Measurements from ENCODE around the gene OR6B2.
"Not testable (repeated sequence)": the region's sequence is repeated elsewhere in the genome, so short reads cannot be mapped to it uniquely, and the experiment has no call there.

The OR6B2 gene

GRCh38 chr2:240048237-240048636 lies 18.0 kb upstream of the OR6B2 start:
- Histone ChIP-seq H3K9me3 (ENCODE audit: insufficient read depth, low read length) (no peaks in the 10 kb centered on the region), H3K4me1 (ENCODE audit: low read length) (no peaks in the 10 kb centered on the region), H3K9ac (ENCODE audit: low read length) (no peak overlapping the region), H3K36me3 (replicated peaks; ENCODE audit: low read depth, low read length) (no peaks in the 10 kb centered on the region), H3K4me2 (ENCODE audit: low read length) (no peak overlapping the region), H2AFZ (ENCODE audit: low read depth, low read length) (no peak overlapping the region), H3K27me3 (ENCODE audit: low read depth, low read length) (peaks cover 7% of the 10 kb centered on the region; the same call in 1 of the 2 replicates), H3K79me2 (ENCODE audit: low read length) (no peaks in the 10 kb centered on the region), H4K20me1 (ENCODE audit: insufficient read depth, low read length) (no peaks in the 10 kb centered on the region), H3K4me3 (ENCODE audit: low read length) (no peak overlapping the region), H3K27ac (ENCODE audit: low read length) (no peak overlapping the region)
- no peak for TF ChIP-seq CTCF (IDR thresholded peaks at IDR 0.05; ENCODE audit: low read depth, low read length)
- TF ChIP-seq EZH2phosphoT487 (IDR thresholded peaks at IDR 0.05; ENCODE audit: low read depth): no peak

GRCh38 chr2:240045098-240045497 lies 14.9 kb upstream of the OR6B2 start:
- H2AFZ ChIP-seq (ENCODE audit: low read depth, low read length): no peak overlapping the region
- H3K36me3 ChIP-seq (replicated peaks; ENCODE audit: low read depth, low read length): no peaks in the 10 kb centered on the region
- H3K9me3 ChIP-seq (ENCODE audit: insufficient read depth, low read length): no peaks in the 10 kb centered on the region
- no peak overlapping the region for H3K27ac ChIP-seq (ENCODE audit: low read length)
- no peak overlapping the region for H3K4me3 ChIP-seq (ENCODE audit: low read length)
- H3K4me2 ChIP-seq (ENCODE audit: low read length): no peak overlapping the region
- no peaks in the 10 kb centered on the region for H3K4me1 ChIP-seq (ENCODE audit: low read length)
- H3K9ac ChIP-seq (ENCODE audit: low read length): no peak overlapping the region
- no peaks in the 10 kb centered on the region for H3K79me2 ChIP-seq (ENCODE audit: low read length)
- no peaks in the 10 kb centered on the region for H4K20me1 ChIP-seq (ENCODE audit: insufficient read depth, low read length)
- no peaks in the 10 kb centered on the region for H3K27me3 ChIP-seq (ENCODE audit: low read depth, low read length)
- TF ChIP-seq EZH2phosphoT487 (IDR thresholded peaks at IDR 0.05; ENCODE audit: low read depth): no peak
- no peak for TF ChIP-seq CTCF (IDR thresholded peaks at IDR 0.05; ENCODE audit: low read depth, low read length)

GRCh38 chr2:240044096-240044495 lies 13.9 kb upstream of the OR6B2 start:
- H3K9me3 ChIP-seq (ENCODE audit: insufficient read depth, low read length); H3K36me3 ChIP-seq (replicated peaks; ENCODE audit: low read depth, low read length); H3K27me3 ChIP-seq (ENCODE audit: low read depth, low read length); H3K4me2 ChIP-seq (ENCODE audit: low read length); H4K20me1 ChIP-seq (ENCODE audit: insufficient read depth, low read length); H3K9ac ChIP-seq (ENCODE audit: low read length); H3K4me3 ChIP-seq (ENCODE audit: low read length); H3K4me1 ChIP-seq (ENCODE audit: low read length); H3K27ac ChIP-seq (ENCODE audit: low read length); H3K79me2 ChIP-seq (ENCODE audit: low read length); H2AFZ ChIP-seq (ENCODE audit: low read depth, low read length): not testable (repeated sequence)

GRCh38 chr2:240043279-240043989 lies 13.2 kb upstream of the OR6B2 start:
- TF ChIP-seq CTCF (IDR thresholded peaks at IDR 0.05; ENCODE audit: low read depth, low read length): no peak
- TF ChIP-seq EZH2phosphoT487 (IDR thresholded peaks at IDR 0.05; ENCODE audit: low read depth): no peak
- no peak overlapping the region for H3K9ac ChIP-seq (ENCODE audit: low read length)
- no peak overlapping the region for H3K27ac ChIP-seq (ENCODE audit: low read length)
- no peaks in the 10 kb centered on the region for H3K9me3 ChIP-seq (ENCODE audit: insufficient read depth, low read length)
- H3K4me2 ChIP-seq (ENCODE audit: low read length): no peak overlapping the region
- no peaks in the 10 kb centered on the region for H4K20me1 ChIP-seq (ENCODE audit: insufficient read depth, low read length)
- H3K27me3 ChIP-seq (ENCODE audit: low read depth, low read length): no peaks in the 10 kb centered on the region
- no peak overlapping the region for H3K4me3 ChIP-seq (ENCODE audit: low read length)
- no peak overlapping the region for H2AFZ ChIP-seq (ENCODE audit: low read depth, low read length)
- H3K79me2 ChIP-seq (ENCODE audit: low read length): no peaks in the 10 kb centered on the region
- H3K4me1 ChIP-seq (ENCODE audit: low read length): no peaks in the 10 kb centered on the region
- H3K36me3 ChIP-seq (replicated peaks; ENCODE audit: low read depth, low read length): no peaks in the 10 kb centered on the region

Data from OCI-LY3 (cell line).